Activated CD8-positive, alpha-beta T cell treated with anti-CD3 and anti-CD28 coated beads for 36 hours (primary cell): Measurements from ENCODE around the gene FRMD4B. TPM values are rescaled to one million over a fixed set of nuclear protein-coding genes. Genes with fewer than 3 reads are reported as not detected.

Source experiments
- ATAC-seq: fragments of 200-7000 bp; cut with Tn5 transposase; one replicate; pipeline ENCODE4 v1.10.0; 2021; ENCODE audit warnings: mild to moderate bottlenecking, moderate library complexity
- CTCF ChIA-PET: fragments of 350-600 bp; sonication (Branson Sonifier 250); formaldehyde crosslinking; loops from one replicate; lab custom pipeline; 2021; ENCODE audit warnings: antibody characterized with exemption; lab: Charles Lee
- POLR2A ChIA-PET: fragments of 350-600 bp; sonication (Branson Sonifier 250); formaldehyde crosslinking; loops from one replicate; lab custom pipeline; 2021; ENCODE audit warnings: antibody characterized with exemption; lab: Charles Lee
- DNase-seq: peaks from one replicate; pipeline ENCODE4 v3.0.0-alpha.2; 2020
- H3K27ac Mint-ChIP-seq: one replicate; pipeline ENCODE4 v1.8.0; 2021; ENCODE audit warnings: mild to moderate bottlenecking, mixed read lengths
- H3K27me3 Mint-ChIP-seq: one replicate; pipeline ENCODE4 v1.8.0; 2021; ENCODE audit warnings: mixed read lengths
- H3K36me3 Mint-ChIP-seq: one replicate; pipeline ENCODE4 v1.8.0; 2021; ENCODE audit warnings: low read depth, mixed read lengths
- H3K4me1 Mint-ChIP-seq: one replicate; pipeline ENCODE4 v1.8.0; 2021; ENCODE audit warnings: low read depth, mixed read lengths
- H3K4me3 Mint-ChIP-seq: one replicate; pipeline ENCODE4 v1.8.0; 2021; ENCODE audit warnings: mild to moderate bottlenecking, moderate library complexity, mixed read lengths
- H3K9me3 Mint-ChIP-seq: one replicate; pipeline ENCODE4 v1.8.0; 2021; ENCODE audit warnings: mixed read lengths
- intact Hi-C: fragments of 100-400 bp; cut with micrococcal nuclease; formaldehyde crosslinking; loops from one replicate; pipeline ENCODE4 v1.10.0; 2022
- total RNA-seq, 2 experiments: library from RNA; stranded (reverse); gene quantifications; one replicate each; pipeline ENCODE4 v1.2.3, GENCODE V29; 2021
- TF ChIP-seq, protein P1 (sequence below): fragments of 200-600 bp; IDR thresholded peaks from one replicate; pipeline ENCODE4 v1.8.0; 2022; ENCODE audit warnings: antibody characterized with exemption, mild to moderate bottlenecking

The FRMD4B gene
- total RNA-seq, 2 experiments from 2014 or later, result 11.7 to 11.8 TPM

- CTCF ChIA-PET, result interaction anchor here (1.0 to 7.1 kb wide), 6 partner anchors 12 to 262 kb away, joined by 3 to 60 read pairs (median 5); partner anchors contain the start of gene FRMD4B
- POLR2A ChIA-PET, result no interaction called here
- intact Hi-C loops, result loop anchor here (10.0 kb wide), 1 partner anchor 298 kb away; the partner anchor contains the start of gene LMOD3
- TF ChIP-seq, protein P1, sequence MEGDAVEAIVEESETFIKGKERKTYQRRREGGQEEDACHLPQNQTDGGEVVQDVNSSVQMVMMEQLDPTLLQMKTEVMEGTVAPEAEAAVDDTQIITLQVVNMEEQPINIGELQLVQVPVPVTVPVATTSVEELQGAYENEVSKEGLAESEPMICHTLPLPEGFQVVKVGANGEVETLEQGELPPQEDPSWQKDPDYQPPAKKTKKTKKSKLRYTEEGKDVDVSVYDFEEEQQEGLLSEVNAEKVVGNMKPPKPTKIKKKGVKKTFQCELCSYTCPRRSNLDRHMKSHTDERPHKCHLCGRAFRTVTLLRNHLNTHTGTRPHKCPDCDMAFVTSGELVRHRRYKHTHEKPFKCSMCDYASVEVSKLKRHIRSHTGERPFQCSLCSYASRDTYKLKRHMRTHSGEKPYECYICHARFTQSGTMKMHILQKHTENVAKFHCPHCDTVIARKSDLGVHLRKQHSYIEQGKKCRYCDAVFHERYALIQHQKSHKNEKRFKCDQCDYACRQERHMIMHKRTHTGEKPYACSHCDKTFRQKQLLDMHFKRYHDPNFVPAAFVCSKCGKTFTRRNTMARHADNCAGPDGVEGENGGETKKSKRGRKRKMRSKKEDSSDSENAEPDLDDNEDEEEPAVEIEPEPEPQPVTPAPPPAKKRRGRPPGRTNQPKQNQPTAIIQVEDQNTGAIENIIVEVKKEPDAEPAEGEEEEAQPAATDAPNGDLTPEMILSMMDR, result no peak
- H3K9me3 Mint-ChIP-seq, result no peaks in the 10 kb centered on the region
- no peaks in the 10 kb centered on the region for H3K4me1 Mint-ChIP-seq
- no peak for ATAC-seq
- H3K36me3 Mint-ChIP-seq, result no peaks in the 10 kb centered on the region
- no peak overlapping the region for H3K4me3 Mint-ChIP-seq
- H3K27ac Mint-ChIP-seq, result no peak overlapping the region
- no peak for DNase-seq
- H3K27me3 Mint-ChIP-seq, result no peaks in the 10 kb centered on the region
Measured at GRCh38 chr3:69422751-69423150, 36.9 kb upstream of the FRMD4B start.

DNA sequence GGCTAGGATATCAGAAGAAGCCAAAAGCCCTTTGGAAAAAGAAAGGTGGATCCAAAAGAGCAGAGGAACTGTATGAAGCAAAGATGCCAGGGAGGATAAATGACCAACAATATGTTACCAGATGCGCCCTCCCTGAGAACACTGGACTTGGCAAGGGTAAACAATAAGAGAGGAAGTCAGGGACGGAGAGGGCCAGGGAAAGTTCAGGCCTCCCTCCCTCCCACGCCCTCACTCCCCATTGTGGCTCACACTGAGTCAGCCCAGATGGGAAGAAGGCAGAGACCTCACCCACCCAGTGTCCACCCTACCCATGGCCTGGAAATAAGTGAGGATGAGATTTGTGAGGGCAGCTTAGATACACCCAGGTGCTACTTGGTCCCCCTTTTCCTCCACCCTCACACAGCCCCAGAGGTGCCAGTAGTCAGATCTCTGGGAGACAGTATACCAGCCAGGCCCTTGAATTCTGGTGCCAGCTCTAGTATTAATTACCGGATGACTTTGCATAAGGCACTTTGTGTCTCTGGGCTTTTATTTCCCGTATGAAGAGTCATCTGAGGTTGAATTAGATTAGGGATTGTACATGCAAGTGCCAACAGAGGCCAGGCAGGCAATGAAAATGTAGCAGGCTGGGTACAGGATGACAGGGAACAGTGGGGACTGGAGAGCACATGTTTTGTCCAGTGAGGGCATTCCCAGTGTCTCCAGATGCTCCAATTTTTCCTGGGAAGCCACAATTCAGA, 35.1 kb upstream of the FRMD4B start:
- Mint-ChIP-seq H3K9me3 (peaks cover 3% of the 10 kb centered on the region), H3K4me1 (no peaks in the 10 kb centered on the region), H3K4me3 (no peak overlapping the region), H3K36me3 (no peaks in the 10 kb centered on the region), H3K27me3 (no peaks in the 10 kb centered on the region), H3K27ac (no peak overlapping the region)
- CTCF ChIA-PET, result interaction anchor here (1.0 to 1.8 kb wide), 2 partner anchors 35 to 105 kb away, joined by 3 to 5 read pairs; partner anchors contain the start of gene FRMD4B
- POLR2A ChIA-PET, result no interaction called here
- TF ChIP-seq, protein P1, result no peak
- intact Hi-C loops, result loop anchor here (10.0 kb wide), 1 partner anchor 296 kb away; the partner anchor contains the start of gene LMOD3
- DNase-seq (no peak), ATAC-seq (no peak)

DNA sequence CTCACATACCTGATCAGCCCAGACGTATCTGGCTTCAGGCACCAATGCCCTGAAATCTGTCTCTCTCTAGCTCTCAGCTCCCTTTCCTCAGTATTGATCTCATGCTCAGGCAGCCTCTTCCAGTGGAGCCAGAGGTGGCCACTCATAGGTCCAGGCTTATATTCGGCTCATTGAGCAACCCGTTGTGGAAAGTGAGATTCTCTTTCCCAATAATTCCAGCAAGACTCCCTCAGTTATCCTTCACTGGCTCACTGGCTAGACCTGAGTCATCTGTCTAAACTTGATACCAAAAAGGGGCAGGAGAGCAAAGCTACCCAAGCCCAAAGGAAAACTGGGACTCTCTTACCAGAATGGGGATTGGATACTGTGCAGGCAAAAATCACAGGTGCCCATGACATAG, 33.4 kb upstream of the FRMD4B start:
- peaks cover 3% of the 10 kb centered on the region for H3K9me3 Mint-ChIP-seq
- no peaks in the 10 kb centered on the region for H3K36me3 Mint-ChIP-seq
- POLR2A ChIA-PET, result no interaction called here
- H3K27ac Mint-ChIP-seq, result no peak overlapping the region
- CTCF ChIA-PET, result interaction anchor here (1.1 kb wide), 1 partner anchor 9 kb away, joined by 4 read pairs; no protein-coding TSS in a partner anchor
- ATAC-seq (no peak), DNase-seq (no peak)
- TF ChIP-seq, protein P1, result no peak
- no peak overlapping the region for H3K4me3 Mint-ChIP-seq
- no peaks in the 10 kb centered on the region for H3K27me3 Mint-ChIP-seq
- intact Hi-C loops, result no loop called here
- H3K4me1 Mint-ChIP-seq, result no peaks in the 10 kb centered on the region

- Mint-ChIP-seq H3K9me3 (peaks cover 3% of the 10 kb centered on the region), H3K27me3 (peaks cover 1% of the 10 kb centered on the region), H3K4me3 (no peak overlapping the region), H3K36me3 (no peaks in the 10 kb centered on the region), H3K4me1 (no peaks in the 10 kb centered on the region), H3K27ac (no peak overlapping the region)
- no peak for DNase-seq
- TF ChIP-seq, protein P1, result no peak
- ChIA-PET POLR2A (no interaction called here), CTCF (interaction anchor here (1.1 kb wide), 1 partner anchor 8 kb away, joined by 4 read pairs; no protein-coding TSS in a partner anchor)
- intact Hi-C loops, result no loop called here
- ATAC-seq, result no peak
Measured at GRCh38 chr3:69417541-69418078, 31.7 kb upstream of the FRMD4B start.
